Central memory CD4-positive, alpha-beta T cell (primary cell): ENCODE measurements around the gene IGFN1.

Experiments used
- DNase-seq: peaks from one replicate; pipeline ENCODE4 v3.0.0; 2022

The IGFN1 gene

DNA sequence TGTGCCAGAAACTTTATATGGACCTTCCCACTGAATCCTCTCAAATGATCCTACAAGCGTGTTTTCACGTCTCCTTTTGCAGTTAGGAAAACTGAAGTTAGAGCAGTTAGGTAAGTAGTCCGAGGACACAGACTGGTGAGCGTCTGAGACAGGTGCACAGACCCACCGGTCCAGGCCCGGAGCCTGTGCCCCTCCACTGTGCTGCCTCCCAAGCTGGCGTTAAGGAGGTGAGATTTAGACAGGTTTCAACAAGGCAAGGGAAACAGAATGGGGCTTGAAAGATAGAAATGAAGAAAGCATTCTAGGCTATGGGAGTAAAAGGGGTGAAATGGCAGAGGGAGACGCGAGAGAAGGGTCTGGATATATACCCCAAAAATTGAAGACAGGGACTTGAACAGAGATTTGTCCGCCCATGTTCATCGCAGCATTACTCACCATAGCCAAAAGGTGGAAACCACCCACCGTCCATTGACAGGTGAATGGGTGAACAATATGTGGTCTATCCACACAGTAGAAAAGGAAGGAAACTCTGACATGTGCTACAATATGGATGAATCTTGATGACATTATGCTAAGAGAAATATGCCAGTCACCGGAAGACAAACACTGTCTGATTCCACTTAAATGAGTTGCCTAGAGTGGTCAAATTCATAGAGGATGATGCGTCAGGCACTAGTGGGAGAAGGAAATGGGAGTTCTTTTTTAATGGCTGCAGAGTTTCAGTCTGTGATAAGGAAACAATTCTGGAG is 77.0 kb downstream of the IGFN1 start:
- DNase-seq = no peak

GRCh38 chr1:201268604-201269151 is 78.1 kb downstream of the IGFN1 start:
- DNase-seq = no peak

DNA sequence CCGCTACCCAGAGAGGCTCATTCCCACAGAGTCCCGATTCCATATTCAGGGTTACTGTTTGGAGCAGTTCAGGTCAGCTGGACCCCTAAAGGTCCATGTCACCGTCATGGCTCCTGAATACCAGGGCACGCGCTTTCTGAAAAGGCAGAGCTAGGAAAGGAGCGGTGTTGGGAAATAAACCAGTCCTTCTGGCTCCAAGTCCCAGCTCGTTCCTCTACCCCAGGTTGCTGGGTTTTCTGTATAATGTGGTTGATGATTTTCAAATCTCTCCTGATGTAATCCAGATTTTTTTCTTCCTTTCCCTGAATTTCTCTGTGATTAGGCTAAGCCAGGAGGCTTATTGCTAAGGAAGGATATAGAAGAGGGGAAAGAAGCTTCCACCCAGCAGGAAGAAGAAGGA is 78.7 kb downstream of the IGFN1 start:
- DNase-seq = no peak

DNA sequence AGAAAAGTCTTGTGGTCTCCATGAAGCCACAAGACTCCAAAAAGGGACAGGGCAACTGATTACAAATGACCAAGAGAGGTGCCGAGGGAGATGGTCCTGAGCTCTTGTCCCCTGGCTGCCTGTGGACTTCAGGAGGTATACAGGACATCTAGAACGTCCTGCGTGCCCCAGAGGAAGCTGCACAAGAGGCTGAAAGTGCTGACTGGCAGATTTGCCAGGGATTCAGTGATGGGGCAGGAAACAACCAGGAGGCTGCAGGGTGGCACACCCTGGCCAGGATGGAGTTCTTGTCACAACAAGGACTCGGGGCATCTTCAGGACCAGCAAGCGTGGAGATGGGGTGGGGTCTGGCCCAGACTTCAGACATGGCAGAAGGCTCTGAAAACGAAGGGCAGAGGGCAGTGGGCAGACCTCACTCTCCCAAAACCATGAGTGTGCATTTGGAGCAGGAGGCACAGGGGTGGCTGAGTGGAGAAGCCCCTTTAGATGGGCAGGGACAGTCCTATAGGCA is 79.3 kb downstream of the IGFN1 start:
- no peak for DNase-seq

DNA sequence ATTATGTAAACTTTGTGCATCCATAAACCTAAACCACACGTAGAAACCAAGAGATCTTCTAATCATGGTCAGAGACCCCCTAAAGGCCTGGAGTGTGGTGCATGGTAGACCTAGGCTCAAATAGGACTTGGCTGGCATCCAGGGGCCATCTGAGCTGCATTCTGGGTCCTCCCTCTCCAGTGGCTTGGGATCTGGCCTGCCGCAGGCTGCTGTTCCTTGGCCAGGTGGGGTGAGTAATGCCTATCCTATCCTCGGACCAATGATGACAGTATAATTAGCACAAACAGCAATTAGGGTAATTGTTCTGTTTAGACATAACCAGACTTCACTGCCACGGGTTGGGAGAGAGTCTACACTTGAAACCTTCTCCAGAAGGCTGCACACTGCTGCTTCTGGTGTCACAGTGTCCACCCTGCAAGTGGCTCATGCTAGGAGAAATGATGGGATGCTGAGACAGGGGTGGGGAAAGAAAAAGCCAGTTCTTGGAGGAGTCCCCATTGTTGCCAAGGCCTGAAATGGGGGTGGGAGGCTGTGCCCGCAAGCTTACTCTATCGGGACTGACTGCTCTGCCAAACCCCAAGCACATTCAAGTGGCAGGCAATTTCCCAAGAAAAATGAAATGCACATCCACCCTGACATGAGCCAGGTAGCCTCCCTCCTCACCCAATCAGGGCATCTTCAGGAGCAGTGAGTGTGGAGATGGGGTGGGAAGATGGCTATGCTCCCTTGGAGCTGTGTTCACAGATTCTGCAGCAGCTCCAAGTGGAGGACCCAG is 80.2 kb downstream of the IGFN1 start:
- DNase-seq = no peak

DNA sequence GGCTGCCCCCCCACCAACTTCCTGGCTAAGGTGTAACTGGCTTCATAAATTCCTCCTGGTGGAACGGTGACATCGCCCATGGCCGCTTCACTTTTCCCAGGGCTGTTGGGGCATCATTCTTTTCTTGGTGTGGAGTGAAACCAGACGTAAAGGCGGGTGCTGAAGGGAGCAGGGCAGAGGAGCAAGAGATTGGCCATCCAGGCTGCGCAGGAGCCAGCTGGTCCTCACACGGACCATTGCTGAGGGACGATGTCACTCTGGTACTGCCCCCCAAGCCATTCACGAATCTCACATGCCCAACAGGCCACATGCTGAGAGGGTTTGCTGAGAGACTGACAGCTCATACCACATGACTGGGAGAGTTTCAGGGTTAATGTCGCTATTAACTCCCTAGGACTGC is 82.2 kb downstream of the IGFN1 start:
- DNase-seq = no peak

- no peak for DNase-seq
Measured at GRCh38 chr1:201274616-201275252, 84.1 kb downstream of the IGFN1 start.

DNA sequence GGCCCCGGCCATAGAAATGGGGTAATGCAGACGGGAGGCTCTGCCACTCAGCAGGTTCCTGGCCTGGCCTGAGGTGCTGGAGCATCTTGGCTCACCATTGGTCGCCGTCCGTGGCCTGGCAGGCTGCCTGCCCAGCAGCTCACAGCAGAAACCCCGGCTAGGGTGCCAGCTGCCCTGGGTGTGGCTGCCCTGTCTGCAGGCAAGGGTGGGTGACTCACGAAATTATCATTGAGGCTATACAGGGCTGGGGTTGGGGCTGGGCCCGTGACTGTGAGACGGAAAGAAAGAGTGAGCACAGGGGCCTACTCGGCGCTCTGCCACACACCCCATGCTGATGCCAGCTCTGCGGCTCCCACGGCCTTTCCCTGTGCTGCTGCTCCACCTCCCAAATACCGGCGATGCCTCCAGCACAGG is 84.6 kb downstream of the IGFN1 start:
- no peak for DNase-seq

GRCh38 chr1:201276891-201277290 is 86.3 kb downstream of the IGFN1 start:
- DNase-seq = no peak

GRCh38 chr1:201277441-201277840 is 86.8 kb downstream of the IGFN1 start:
- no peak for DNase-seq
